Measurements from ENCODE around the gene IPO9. TPM values are rescaled to one million over a fixed set of nuclear protein-coding genes. Genes with fewer than 3 reads are reported as not detected.
"Not testable (repeated sequence)": the region's sequence is repeated elsewhere in the genome, so short reads cannot be mapped to it uniquely, and the experiment has no call there.

Gene IPO9
- polyA plus RNA-seq, 5 donors = 71.0 to 98.4 (median 92.2) TPM

DNA sequence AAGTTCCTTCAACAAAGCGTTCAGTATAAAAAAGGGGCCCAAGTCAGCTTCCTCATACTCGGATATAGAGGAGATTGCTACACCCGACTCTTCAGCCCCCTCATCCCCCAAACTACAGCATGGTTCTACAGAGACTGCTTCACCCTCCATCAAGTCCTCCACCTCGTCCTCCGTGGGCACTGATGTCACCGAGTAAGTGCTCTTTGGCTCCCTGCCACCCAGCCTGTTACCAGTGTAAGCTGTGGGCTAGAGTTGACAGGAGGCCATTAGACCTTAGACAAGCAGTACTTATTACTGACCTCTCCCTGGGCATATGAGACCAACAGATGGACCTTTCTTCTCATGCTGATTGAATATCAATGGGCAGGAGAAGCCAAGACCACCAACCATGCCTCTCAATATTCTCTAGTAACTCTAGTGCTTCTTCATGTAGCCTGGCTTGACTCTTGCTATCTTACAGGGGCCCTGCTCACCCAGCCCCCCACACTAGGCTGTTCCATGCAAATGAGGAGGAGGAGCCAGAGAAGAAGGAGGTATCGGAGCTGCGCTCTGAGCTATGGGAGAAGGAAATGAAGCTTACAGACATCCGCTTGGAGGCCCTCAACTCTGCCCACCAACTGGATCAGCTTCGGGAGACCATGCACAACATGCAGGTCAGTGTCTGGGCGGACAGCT lies 20.9 kb upstream of the IPO9 start:
- no peak for DNase-seq

- no peak for DNase-seq
These were observed 20.3 kb upstream of the IPO9 start for GRCh38 chr1:201808633-201808990.

DNA sequence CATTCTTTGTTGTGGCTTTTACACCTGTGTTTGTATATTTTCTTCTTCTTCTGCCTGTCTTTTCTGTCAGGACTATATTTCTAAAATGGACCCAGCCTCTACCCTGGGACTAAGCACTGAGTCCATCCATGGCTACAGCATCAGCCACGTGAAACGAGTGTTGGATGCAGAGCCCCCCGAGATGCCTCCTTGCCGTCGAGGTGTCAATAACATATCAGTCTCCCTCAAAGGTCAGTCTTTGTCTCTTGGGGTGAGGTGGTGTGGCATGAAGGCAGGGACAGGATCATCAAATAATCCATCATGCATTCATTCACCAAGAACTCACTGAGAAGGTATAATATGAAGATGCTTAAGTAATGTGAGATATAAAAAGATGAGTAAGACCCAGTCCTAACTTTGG lies 19.1 kb upstream of the IPO9 start:
- no peak for DNase-seq

DNA sequence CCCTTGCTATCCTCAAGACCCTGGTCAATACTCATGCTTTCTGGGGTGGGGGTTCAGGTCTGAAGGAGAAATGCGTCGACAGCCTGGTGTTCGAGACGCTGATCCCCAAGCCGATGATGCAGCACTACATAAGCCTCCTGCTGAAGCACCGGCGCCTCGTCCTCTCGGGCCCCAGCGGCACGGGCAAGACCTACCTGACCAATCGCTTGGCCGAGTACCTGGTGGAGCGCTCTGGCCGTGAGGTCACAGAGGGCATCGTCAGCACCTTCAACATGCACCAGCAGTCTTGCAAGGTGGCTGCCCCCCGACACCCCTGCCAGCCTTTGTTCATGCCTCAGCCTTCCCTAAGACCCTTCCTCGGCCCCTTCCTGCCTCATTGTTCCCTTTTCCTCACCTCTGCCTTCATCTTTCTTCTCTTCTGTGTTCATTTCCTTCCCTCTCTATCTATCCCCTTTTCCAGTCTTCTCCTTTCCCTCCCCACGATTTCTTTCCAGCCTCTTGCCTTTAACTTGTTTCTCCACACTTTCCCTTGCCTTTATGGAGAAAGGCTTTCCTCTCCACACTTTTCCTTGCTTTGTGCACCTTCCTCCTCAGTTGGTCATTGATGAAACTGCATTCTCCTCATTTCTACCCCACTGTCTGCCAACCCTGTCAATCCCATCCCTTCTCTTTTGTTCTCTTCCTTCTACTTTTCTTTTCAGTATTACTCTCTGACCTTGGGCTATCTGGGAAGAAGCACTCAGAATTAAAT lies 18.3 kb upstream of the IPO9 start:
- DNase-seq = no peak

DNA sequence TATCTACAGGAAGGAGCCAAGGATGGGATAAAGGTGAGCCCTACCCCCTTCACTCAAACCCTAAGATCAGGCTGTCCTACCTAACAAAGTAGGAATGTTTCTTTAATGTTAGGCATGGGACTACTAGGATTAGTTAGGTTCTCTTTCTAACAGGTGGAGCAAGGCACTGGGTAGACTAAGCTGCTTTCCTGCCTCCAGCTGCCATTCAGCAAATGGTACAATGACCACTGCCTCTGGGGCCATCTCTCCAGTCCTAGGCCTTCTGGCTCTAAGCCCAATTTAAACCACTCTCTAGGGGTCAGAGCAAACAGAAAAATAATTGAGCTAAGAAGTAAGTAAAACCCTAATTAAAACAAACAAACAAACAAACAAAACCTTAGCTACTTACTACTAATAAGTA lies 15.7 kb upstream of the IPO9 start:
- no peak for DNase-seq

GRCh38 chr1:201816309-201816854 lies 12.6 kb upstream of the IPO9 start:
- DNase-seq = no peak

DNA sequence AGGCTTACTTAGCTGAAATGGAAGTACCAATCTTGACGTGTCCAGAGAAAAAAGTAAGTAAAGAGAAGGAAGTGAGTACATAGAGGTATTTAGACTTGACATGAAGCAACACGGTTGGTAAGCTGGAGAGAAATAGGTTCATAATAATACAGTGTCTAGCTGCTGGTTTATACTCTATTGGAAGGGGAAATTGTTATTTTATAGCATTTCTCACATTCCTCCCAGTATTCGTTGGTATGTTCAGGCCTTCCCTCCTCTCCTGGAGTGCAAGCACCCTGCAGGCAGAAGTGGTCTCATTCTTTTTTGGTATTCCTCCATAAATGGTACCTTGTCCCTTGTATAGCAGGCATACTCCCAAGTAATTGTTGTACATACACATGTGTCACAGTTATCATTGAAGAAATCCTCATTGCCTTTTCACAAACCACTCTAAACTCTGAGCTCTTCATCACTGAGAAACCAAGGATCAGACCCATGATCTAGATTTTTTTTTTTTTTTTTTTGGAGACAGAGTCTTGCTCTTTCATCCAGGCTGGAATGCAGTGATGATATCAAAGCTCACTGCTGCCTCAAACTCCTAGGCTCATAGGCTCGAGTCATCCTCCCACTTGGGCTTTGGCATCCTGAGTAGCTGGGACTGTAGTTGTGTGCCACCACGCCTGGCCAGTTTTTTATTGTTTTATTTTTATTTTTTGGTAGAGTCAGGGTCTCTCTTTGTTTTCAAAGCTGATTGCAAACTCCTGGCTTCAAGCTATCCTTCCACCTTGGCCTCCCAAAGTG lies 9.8 kb upstream of the IPO9 start:
- no peak for DNase-seq

- no peak for DNase-seq
These were observed 8.5 kb upstream of the IPO9 start for GRCh38 chr1:201820413-201820812.

DNA sequence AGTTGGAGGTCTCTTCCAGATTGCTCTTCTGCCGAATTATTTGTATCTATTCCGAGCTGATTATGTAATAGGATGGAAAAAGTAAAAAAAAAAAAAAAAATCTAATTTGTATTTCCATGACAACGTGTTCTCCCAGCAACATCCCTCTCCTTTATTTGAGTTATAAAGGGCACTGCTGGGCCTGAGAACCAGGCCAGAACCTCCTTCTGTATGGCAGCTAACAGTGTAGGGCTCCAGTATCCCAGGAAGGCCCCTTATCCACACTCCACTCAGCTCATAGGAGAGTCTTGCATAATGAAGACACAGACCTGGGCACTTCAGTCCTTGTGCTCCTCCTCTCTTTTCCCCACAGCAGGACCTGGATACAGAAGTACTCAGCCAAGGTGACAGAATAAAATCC lies 3.7 kb upstream of the IPO9 start:
- no peak for DNase-seq

DNA sequence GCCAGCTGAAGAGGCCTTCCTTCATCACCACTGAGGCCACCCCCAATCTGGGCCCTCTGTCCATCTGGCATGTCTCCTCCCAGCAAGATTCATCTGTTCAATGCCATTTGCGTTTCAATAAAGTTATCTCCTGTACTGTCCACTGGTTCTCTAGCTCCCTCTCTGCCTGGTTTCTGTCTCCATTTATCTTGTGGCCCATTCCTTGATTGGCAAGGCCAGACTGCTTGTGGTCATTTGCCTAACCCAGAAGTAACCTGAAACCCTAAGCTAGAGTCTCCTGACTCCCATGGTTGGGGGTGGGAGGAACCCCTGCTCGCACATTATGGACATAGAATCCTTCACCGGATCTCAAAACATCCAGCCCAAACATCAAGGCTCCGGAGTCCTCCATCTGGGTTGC lies 2.1 kb upstream of the IPO9 start:
- DNase-seq = no peak

DNA sequence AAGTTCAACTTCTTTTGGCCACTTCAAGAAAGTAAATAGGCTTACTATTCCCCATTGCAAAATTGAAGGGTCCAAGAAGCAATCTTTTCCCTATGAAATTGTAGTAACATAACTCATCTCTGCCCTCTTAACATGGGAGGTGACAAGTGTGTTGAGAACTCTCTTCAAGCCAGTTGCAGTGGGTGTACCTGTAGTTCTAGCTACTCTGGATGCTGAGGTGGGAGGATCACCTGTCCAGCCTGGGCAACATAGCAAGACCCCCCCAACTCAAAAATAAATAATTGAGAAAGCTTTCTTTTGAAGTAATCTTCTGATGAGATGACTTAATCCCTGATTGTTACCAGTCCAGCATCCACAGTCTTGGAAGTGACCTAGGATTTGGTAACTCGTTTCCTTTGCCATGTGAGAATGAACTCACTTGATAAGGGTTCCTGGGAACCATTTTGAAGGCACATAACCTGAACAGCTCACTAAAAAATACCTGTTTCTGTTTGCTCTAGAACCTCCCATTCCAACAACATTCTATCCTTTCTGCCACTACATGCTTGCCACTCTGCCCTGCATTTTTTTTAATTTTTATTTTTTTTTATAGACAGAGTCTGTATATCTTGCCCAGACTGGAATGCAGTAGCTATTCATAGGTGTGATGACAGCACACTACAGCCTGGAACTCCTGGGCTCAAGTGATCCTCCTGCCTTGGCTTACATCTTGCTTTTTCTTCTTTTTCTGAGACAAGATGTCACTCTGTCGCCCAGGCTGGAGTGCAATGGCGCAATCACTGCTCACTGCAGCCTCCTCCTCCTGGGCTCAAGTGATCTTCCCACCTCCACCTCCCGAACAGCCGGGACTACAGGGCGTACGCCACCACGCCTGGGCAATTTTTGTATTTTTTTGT lies 1.4 kb upstream of the IPO9 start:
- DNase-seq = no peak

GRCh38 chr1:201828217-201828819 lies 639 bp upstream of the IPO9 start:
- no peak for DNase-seq

DNA sequence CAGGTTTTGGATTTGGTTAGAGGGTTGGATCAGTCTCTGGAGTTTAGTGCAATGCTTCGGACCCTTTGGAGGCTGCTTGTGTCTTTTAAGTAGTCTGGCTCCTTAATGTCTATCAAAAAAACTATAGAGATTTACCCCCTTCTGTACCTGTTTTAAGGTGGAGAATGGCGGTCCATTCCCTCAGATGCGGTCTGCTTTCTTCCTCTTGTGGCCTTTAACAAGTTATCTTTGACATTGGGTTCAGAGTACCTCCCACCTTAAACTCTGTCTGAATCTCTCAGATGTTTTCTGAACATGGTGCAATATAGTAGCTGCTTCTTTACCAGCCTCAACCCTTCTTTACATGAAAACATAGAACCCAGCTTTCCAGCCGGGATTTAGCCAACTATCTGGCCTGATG lies 2.4 kb downstream of the IPO9 start:
- no peak for DNase-seq

- DNase-seq = no peak
These were observed 5.7 kb downstream of the IPO9 start for GRCh38 chr1:201834621-201835020.

- no peak for DNase-seq
These were observed 9.4 kb downstream of the IPO9 start for GRCh38 chr1:201838381-201838780.

DNA sequence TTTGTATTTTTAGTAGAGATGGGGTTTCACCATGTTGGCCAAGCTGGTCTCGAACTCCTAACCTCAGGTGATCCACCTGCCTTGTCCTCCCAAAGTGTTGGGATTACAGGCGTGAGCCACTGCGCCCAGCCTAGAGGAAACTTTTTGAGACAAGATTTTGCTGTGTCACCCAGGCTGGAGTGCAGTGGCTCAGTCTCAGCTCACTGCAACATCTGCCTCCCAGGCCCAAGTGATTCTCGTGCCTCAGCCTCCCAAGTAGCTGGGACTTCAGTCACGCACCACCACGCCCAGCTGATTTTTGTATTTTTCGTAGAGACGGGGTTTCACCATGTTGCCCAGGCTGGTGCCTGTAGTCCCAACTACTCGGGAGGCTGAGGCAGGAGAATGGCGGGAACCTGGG lies 10.1 kb downstream of the IPO9 start:
- DNase-seq = not testable (repeated sequence)

- no peak for DNase-seq
These were observed 11.1 kb downstream of the IPO9 start for GRCh38 chr1:201840055-201840454.

GRCh38 chr1:201840490-201840889 lies 11.5 kb downstream of the IPO9 start:
- DNase-seq = no peak

GRCh38 chr1:201841265-201841912 lies 12.4 kb downstream of the IPO9 start:
- DNase-seq = no peak

DNA sequence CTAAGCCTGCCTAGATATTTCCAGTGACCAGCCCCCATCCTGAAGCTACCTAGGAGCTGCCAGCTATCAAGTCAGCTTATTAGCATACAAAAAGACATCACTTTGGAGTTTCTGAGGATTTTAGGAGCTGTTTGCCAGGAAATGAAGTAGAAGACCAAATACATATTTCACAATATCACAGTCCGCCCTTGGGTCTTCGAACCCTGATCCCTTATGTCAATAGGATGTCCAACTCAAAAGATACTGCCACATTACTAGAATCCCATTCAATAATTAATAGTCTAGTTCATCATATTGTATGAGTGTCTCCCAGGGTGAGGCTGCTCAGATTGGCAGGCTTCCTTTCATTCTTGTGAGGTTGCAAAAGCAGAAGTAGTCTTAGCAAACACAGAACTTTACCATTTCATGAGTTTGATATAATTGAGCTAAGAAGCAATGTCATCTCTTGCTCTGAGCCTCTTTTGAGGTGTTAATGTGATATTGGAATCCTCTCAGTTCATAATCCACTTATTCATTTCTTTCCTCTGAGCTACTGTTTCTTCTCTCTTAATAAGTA lies 13.6 kb downstream of the IPO9 start:
- no peak for DNase-seq
